IMR-90 (cell line): Measurements from ENCODE around the gene ATP1B4. TPM values are rescaled to one million over a fixed set of nuclear protein-coding genes. Genes with fewer than 3 reads are reported as not detected.

Source experiments
- ATAC-seq: fragments of 200-7000 bp; cut with Tn5 transposase; 2 replicates; pipeline ENCODE4 v1.9.1; 2020; ENCODE audit warnings: low read depth, mild to moderate bottlenecking, moderate library complexity
- BruUV-seq: library from RNA; stranded (reverse); fragments of 400-500 nt; replicated peaks from 2 replicates; lab custom pipeline; 2021; lab: Mats Ljungman, UMichigan
- CTCF ChIA-PET: fragments of 300-600 bp; formaldehyde crosslinking; extraction: SDS; loops from one replicate; lab custom pipeline; 2021; ENCODE audit warnings: antibody characterized with exemption; lab: Yijun Ruan, JAX
- POLR2A ChIA-PET: fragments of 300-600 bp; sonication (Branson Sonifier 250); formaldehyde crosslinking; loops from one replicate; lab custom pipeline; 2022; ENCODE audit warnings: antibody characterized with exemption; ENCODE audit not compliant: unreplicated experiment; lab: Charles Lee
- DNase-seq: peaks from one replicate; pipeline ENCODE4 v3.0.0; 2013
- H2AFZ ChIP-seq: replicated peaks from 2 replicates; pipeline ENCODE3; 2013; ENCODE audit warnings: low read length, mild to moderate bottlenecking; ENCODE audit not compliant: poor library complexity
- H2AK5ac ChIP-seq: 2 replicates; pipeline ENCODE4 v1.6.1; 2013; ENCODE audit warnings: low read depth, low read length, inconsistent platforms
- H2AK9ac ChIP-seq: replicated peaks from 2 replicates; pipeline ENCODE3; 2013; ENCODE audit warnings: mild to moderate bottlenecking, low read depth, low read length, moderate library complexity; ENCODE audit not compliant: poor library complexity
- H2BK120ac ChIP-seq: 2 replicates; pipeline ENCODE4 v1.6.1; 2013; ENCODE audit warnings: low read depth, low read length, inconsistent platforms
- H2BK15ac ChIP-seq: 3 replicates; pipeline ENCODE4 v1.6.1; 2013; ENCODE audit warnings: low read depth, low read length, inconsistent platforms
- H2BK20ac ChIP-seq: 2 replicates; pipeline ENCODE4 v1.6.1; 2013; ENCODE audit warnings: low read depth, mild to moderate bottlenecking, inconsistent platforms, low read length, moderate library complexity
- H2BK5ac ChIP-seq: 2 replicates; pipeline ENCODE4 v1.6.1; 2013; ENCODE audit warnings: mild to moderate bottlenecking, low read depth, low read length, inconsistent platforms; ENCODE audit not compliant: poor library complexity, severe bottlenecking
- H3K14ac ChIP-seq: replicated peaks from 2 replicates; pipeline ENCODE4 v1.6.1; 2013; ENCODE audit warnings: low read depth, low read length, inconsistent platforms
- H3K18ac ChIP-seq: 2 replicates; pipeline ENCODE4 v1.6.1; 2013; ENCODE audit warnings: low read depth, low read length, control low read depth
- H3K23ac ChIP-seq: 2 replicates; pipeline ENCODE4 v1.6.1; 2013; ENCODE audit warnings: low read depth, low read length, inconsistent platforms
- H3K27ac ChIP-seq: 2 replicates; pipeline ENCODE4 v1.5.1; 2013; ENCODE audit warnings: mild to moderate bottlenecking, control low read depth, low read length; ENCODE audit not compliant: insufficient read depth
- H3K27me3 ChIP-seq: 2 replicates; pipeline ENCODE4 v1.6.1; 2013; ENCODE audit warnings: low read length; ENCODE audit not compliant: control insufficient read depth, insufficient read depth
- H3K36me3 ChIP-seq: 2 replicates; pipeline ENCODE4 v1.6.1; 2013; ENCODE audit warnings: low read length, mixed read lengths; ENCODE audit not compliant: control insufficient read depth, insufficient read depth
- H3K4ac ChIP-seq: 2 replicates; pipeline ENCODE4 v1.6.1; 2013; ENCODE audit warnings: low read depth, low read length, inconsistent platforms
- H3K4me1 ChIP-seq: 2 replicates; pipeline ENCODE4 v1.6.1; 2013; ENCODE audit warnings: low read length, mixed read lengths; ENCODE audit not compliant: control insufficient read depth, insufficient read depth
- H3K4me2 ChIP-seq: 2 replicates; pipeline ENCODE4 v1.6.1; 2013; ENCODE audit warnings: low read depth, mild to moderate bottlenecking, control low read depth, low read length, moderate library complexity
- H3K4me3 ChIP-seq: 2 replicates; pipeline ENCODE4 v1.5.1; 2013; ENCODE audit warnings: low read depth, mild to moderate bottlenecking, control low read depth, low read length, moderate library complexity; ENCODE audit not compliant: insufficient read depth
- H3K56ac ChIP-seq: 2 replicates; pipeline ENCODE4 v1.6.1; 2013; ENCODE audit warnings: low read length, inconsistent platforms; ENCODE audit not compliant: insufficient read depth; ENCODE audit errors: extremely low read depth
- H3K79me1 ChIP-seq, 2 experiments: 2 replicates each; pipeline ENCODE4 v1.6.1; 2013; ENCODE audit warnings: low read length in 2 of 2, inconsistent platforms in 1 of 2, low read depth in 1 of 2
- H3K9ac ChIP-seq: 2 replicates; pipeline ENCODE4 v1.6.1; 2013; ENCODE audit warnings: low read depth, low read length, control low read depth
- H3K9me1 ChIP-seq: 2 replicates; pipeline ENCODE4 v1.6.1; 2013; ENCODE audit warnings: low read length, inconsistent platforms; ENCODE audit not compliant: insufficient read depth
- H3K9me3 ChIP-seq: 2 replicates; pipeline ENCODE4 v1.6.1; 2013; ENCODE audit warnings: low read length; ENCODE audit not compliant: control insufficient read depth, insufficient read depth
- H4K20me1 ChIP-seq: 2 replicates; pipeline ENCODE4 v1.6.1; 2013; ENCODE audit warnings: low read length, inconsistent platforms; ENCODE audit not compliant: insufficient read depth
- H4K5ac ChIP-seq: 2 replicates; pipeline ENCODE4 v1.6.1; 2013; ENCODE audit warnings: mild to moderate bottlenecking, low read depth, low read length, control low read depth
- H4K8ac ChIP-seq, 2 experiments: 2 replicates each; pipeline ENCODE4 v1.6.1; 2013; ENCODE audit warnings: low read depth in 2 of 2, low read length in 2 of 2, control low read depth in 1 of 2, inconsistent platforms in 1 of 2
- H4K91ac ChIP-seq: 2 replicates; pipeline ENCODE4 v1.6.1; 2013; ENCODE audit warnings: low read depth, low read length, inconsistent platforms; ENCODE audit not compliant: insufficient read depth
- BHLHE40 ChIP-seq: fragments of 150-350 bp; IDR thresholded peaks from 2 replicates; pipeline ENCODE4 v1.6.1; 2016; ENCODE audit warnings: mild to moderate bottlenecking, low read depth, low read length
- CEBPB ChIP-seq: IDR thresholded peaks from 2 replicates; pipeline ENCODE4 v1.6.1; 2012; ENCODE audit warnings: low read depth, low read length, improper control_type of control experiment
- CHD1 ChIP-seq: IDR thresholded peaks from 2 replicates; pipeline ENCODE4 v1.6.1; 2012; ENCODE audit warnings: low read depth, low read length, improper control_type of control experiment
- CTCF ChIP-seq: conservative IDR thresholded peaks from 2 replicates; pipeline ENCODE4 v1.5.1; 2012; ENCODE audit warnings: mild to moderate bottlenecking, low read depth, low read length, improper control_type of control experiment
- ELK1 ChIP-seq: fragments of 150-350 bp; IDR thresholded peaks from 2 replicates; pipeline ENCODE4 v1.6.1; 2016; ENCODE audit warnings: low read depth, mild to moderate bottlenecking, low read length, moderate library complexity, borderline replicate concordance
- FOS ChIP-seq: fragments of 150-350 bp; IDR thresholded peaks from 2 replicates; pipeline ENCODE4 v1.6.1; 2016; ENCODE audit warnings: low read depth, low read length
- MAFK ChIP-seq: IDR thresholded peaks from 2 replicates; pipeline ENCODE4 v1.6.1; 2012; ENCODE audit warnings: low read depth, low read length, improper control_type of control experiment
- MAZ ChIP-seq: IDR thresholded peaks from 2 replicates; pipeline ENCODE4 v1.6.1; 2012; ENCODE audit warnings: low read depth, mild to moderate bottlenecking, low read length, improper control_type of control experiment, moderate library complexity, borderline replicate concordance
- MXI1 ChIP-seq: IDR thresholded peaks from 2 replicates; pipeline ENCODE4 v1.6.1; 2012; ENCODE audit warnings: low read depth, mild to moderate bottlenecking, low read length, moderate library complexity, borderline replicate concordance
- NFE2L2 ChIP-seq: fragments of 150-350 bp; IDR thresholded peaks from 2 replicates; pipeline ENCODE4 v1.6.1; 2016; ENCODE audit warnings: low read depth, mild to moderate bottlenecking, low read length
- POLR2A ChIP-seq: IDR thresholded peaks from 2 replicates; pipeline ENCODE4 v1.6.1; 2012; ENCODE audit warnings: mild to moderate bottlenecking, low read depth, low read length
- RAD21 ChIP-seq: IDR thresholded peaks from 2 replicates; pipeline ENCODE4 v1.6.1; 2012; ENCODE audit warnings: low read length, improper control_type of control experiment
- RCOR1 ChIP-seq: IDR thresholded peaks from 2 replicates; pipeline ENCODE4 v1.6.1; 2012; ENCODE audit warnings: mild to moderate bottlenecking, low read length, improper control_type of control experiment; ENCODE audit not compliant: insufficient replicate concordance
- SMC3 ChIP-seq: fragments of 150-350 bp; IDR thresholded peaks from 2 replicates; pipeline ENCODE4 v1.6.1; 2016; ENCODE audit warnings: low read depth, mild to moderate bottlenecking, antibody characterized with exemption, low read length, moderate library complexity
- USF2 ChIP-seq: fragments of 150-350 bp; IDR thresholded peaks from 2 replicates; pipeline ENCODE4 v1.6.1; 2017; ENCODE audit warnings: mild to moderate bottlenecking, antibody characterized with exemption, low read length, low read depth
- WGBS, 2 experiments: methylation state at CpG; one replicate each; pipeline versions ENCODE4 v1.1.5 to v1.1.7; 2013; ENCODE audit warnings: missing lambda C conversion rate in 2 of 2; ENCODE audit not compliant: insufficient read length in 1 of 2; ENCODE audit errors: extremely low coverage in 2 of 2; 5-methylcytosine and 5-hydroxymethylcytosine counted together
- dilution Hi-C: fragments of 300-500 bp; cut with HindIII; formaldehyde crosslinking; loops from one replicate; pipeline ENCODE4 v1.14.3; 2018; ENCODE audit warnings: low sequenced_read_pairs; ENCODE audit not compliant: unreplicated experiment
- in situ Hi-C: fragments of 300-500 bp; cut with MboI; formaldehyde crosslinking; loops from 3 replicates; pipeline ENCODE4 v1.14.3; 2019; ENCODE audit warnings: low sequenced_read_pairs, inconsistent platforms, mixed read lengths
- intact Hi-C: fragments of 100-400 bp; cut with micrococcal nuclease; formaldehyde crosslinking; loops from 2 replicates; pipeline ENCODE4 v1.10.0; 2022
- polyA plus RNA-seq, 3 experiments: library from polyadenylated mRNA; depleted of rRNA; stranded (reverse); fragments of >200 nt; gene quantifications; 2 replicates each; pipeline ENCODE4 v1.2.3, GENCODE V29; 2012; ENCODE audit warnings: low replicate concordance in 1 of 3
- total RNA-seq: library from RNA; depleted of rRNA; stranded (reverse); fragments of >200 nt; gene quantifications from 2 replicates; pipeline ENCODE4 v1.2.3, GENCODE V29; 2012

Gene ATP1B4
- total and polyA plus RNA-seq, 2 of the 4 experiments (the other 2 are of a cell fraction): not detected

GRCh38 chrX:120315776-120316175, 46.1 kb upstream of the ATP1B4 start:
- Histone ChIP-seq H3K36me3 (no peaks in the 10 kb centered on the region), H4K91ac (no peak overlapping the region), H2BK5ac (no peak overlapping the region), H3K4me2 (no peak overlapping the region), H2AK9ac (no peak overlapping the region), H3K4me1 (no peaks in the 10 kb centered on the region), H2BK20ac (no peak overlapping the region), H3K4ac (no peak overlapping the region), H3K23ac (no peak overlapping the region), H2BK15ac (no peak overlapping the region), H2AK5ac (no peak overlapping the region), H4K5ac (no peak overlapping the region), H4K8ac (no peak overlapping the region), H3K9me3 (no peaks in the 10 kb centered on the region), H2BK120ac (no peak overlapping the region), H3K56ac (no peak overlapping the region), H3K14ac (no peak overlapping the region), H3K79me1 (no peaks in the 10 kb centered on the region), H3K9me1 (no peaks in the 10 kb centered on the region), H4K20me1 (no peaks in the 10 kb centered on the region), H3K18ac (no peak overlapping the region), H3K4me3 (no peak overlapping the region), H3K27me3 (peaks cover 11% of the 10 kb centered on the region), H2AFZ (no peak overlapping the region), H3K27ac (no peak overlapping the region), H3K9ac (no peak overlapping the region)
- ChIA-PET POLR2A (no interaction called here), CTCF (no interaction called here)
- no TSS peak for BruUV-seq
- dilution Hi-C loops (no loop called here), intact Hi-C loops (loop anchor here (10.0 kb wide), 1 partner anchor 159 kb away; no protein-coding TSS in a partner anchor), in situ Hi-C loops (no loop called here)
- no CpG with 5 or more reads among the region's 4 CpGs for WGBS, 2 experiments
- DNase-seq (no peak), ATAC-seq (no peak)
- no peak for TF ChIP-seq MAZ
- no peak for TF ChIP-seq MXI1
- no peak for TF ChIP-seq POLR2A
- no peak for TF ChIP-seq BHLHE40
- no peak for TF ChIP-seq CHD1
- no peak for TF ChIP-seq USF2
- TF ChIP-seq SMC3: no peak
- no peak for TF ChIP-seq RCOR1
- TF ChIP-seq ELK1: no peak
- no peak for TF ChIP-seq CTCF
- no peak for TF ChIP-seq FOS
- no peak for TF ChIP-seq MAFK
- TF ChIP-seq CEBPB: no peak
- no peak for TF ChIP-seq NFE2L2
- no peak for TF ChIP-seq RAD21
